NCI-H146 treated with DMSO at 0.1 percent for 48 hours (cell line): Measurements from ENCODE around the gene NACA2.
"Not testable (repeated sequence)": the region's sequence is repeated elsewhere in the genome, so short reads cannot be mapped to it uniquely, and the experiment has no call there.

ENCODE experiments used
- DNase-seq: peaks from one replicate; lab custom pipeline; 2025; ENCODE audit not compliant: unreplicated experiment; lab: John Stamatoyannopoulos, UW

The NACA2 gene

GRCh38 chr17:61552560-61552959 is 38.5 kb downstream of the NACA2 start:
- DNase-seq: not testable (repeated sequence)

GRCh38 chr17:61551255-61551742 is 39.7 kb downstream of the NACA2 start:
- DNase-seq: no peak

GRCh38 chr17:61547113-61547512 is 43.9 kb downstream of the NACA2 start:
- no peak for DNase-seq

- DNase-seq: no peak
These were observed 45.6 kb downstream of the NACA2 start for GRCh38 chr17:61545335-61545938.

GRCh38 chr17:61543786-61544415 is 47.1 kb downstream of the NACA2 start:
- DNase-seq: no peak

GRCh38 chr17:61542027-61542426 is 49.0 kb downstream of the NACA2 start:
- DNase-seq: no peak

GRCh38 chr17:61540874-61541273 is 50.1 kb downstream of the NACA2 start:
- DNase-seq: no peak
